HL-60 (cell line): ENCODE results near the gene HOXC13.

Experiments used
- DNase-seq, 2 experiments: peaks; one replicate each; pipeline ENCODE4 v3.0.0-alpha.2; 2010 to 2020; ENCODE audit warnings: low read depth in 1 of 2, low spot score in 1 of 2
- H3K27ac ChIP-seq: fragments of 250-450 bp; sonication (Bioruptor Pico); replicated peaks from 2 replicates; pipeline ENCODE4 v1.5.1; 2020; ENCODE audit warnings: mild to moderate bottlenecking, moderate library complexity
- H3K27me3 ChIP-seq: fragments of 250-450 bp; sonication (Bioruptor Pico); 2 replicates; pipeline ENCODE4 v1.5.1; 2021; ENCODE audit warnings: mild to moderate bottlenecking, moderate library complexity; ENCODE audit not compliant: insufficient read depth, poor library complexity, severe bottlenecking
- H3K4me3 ChIP-seq: replicated peaks from 2 replicates; pipeline ENCODE4 v1.5.1; 2011; ENCODE audit warnings: mild to moderate bottlenecking, control low read depth, low read length; ENCODE audit not compliant: insufficient read depth
- CTCF ChIP-seq: IDR thresholded peaks from one replicate; pipeline ENCODE4 v1.5.1; 2011; ENCODE audit warnings: low read length, control low read depth, inconsistent platforms; ENCODE audit not compliant: insufficient read depth
- GABPA ChIP-seq: IDR thresholded peaks from 2 replicates; pipeline ENCODE4 v1.6.1; 2012; ENCODE audit warnings: low read depth
- POLR2AphosphoS5 ChIP-seq: IDR thresholded peaks from 2 replicates; pipeline ENCODE4 v1.6.1; 2012; ENCODE audit warnings: low read depth
- SPI1 ChIP-seq: IDR thresholded peaks from 2 replicates; pipeline ENCODE4 v1.6.1; 2012; ENCODE audit warnings: low read depth, mild to moderate bottlenecking, borderline replicate concordance
- TF ChIP-seq, protein P1 (sequence below): IDR thresholded peaks from 2 replicates; pipeline ENCODE4 v1.6.1; 2012; ENCODE audit warnings: low read depth; ENCODE audit not compliant: insufficient replicate concordance

HOXC13 gene

GRCh38 chr12:53932915-53933314 lies 5.7 kb upstream of the HOXC13 start:
- Histone ChIP-seq H3K4me3 (no peak overlapping the region), H3K27ac (no peak overlapping the region), H3K27me3 (peaks cover 92% of the 10 kb centered on the region)
- DNase-seq = no peak
- TF ChIP-seq SPI1 (no peak), CTCF (no peak)

DNA sequence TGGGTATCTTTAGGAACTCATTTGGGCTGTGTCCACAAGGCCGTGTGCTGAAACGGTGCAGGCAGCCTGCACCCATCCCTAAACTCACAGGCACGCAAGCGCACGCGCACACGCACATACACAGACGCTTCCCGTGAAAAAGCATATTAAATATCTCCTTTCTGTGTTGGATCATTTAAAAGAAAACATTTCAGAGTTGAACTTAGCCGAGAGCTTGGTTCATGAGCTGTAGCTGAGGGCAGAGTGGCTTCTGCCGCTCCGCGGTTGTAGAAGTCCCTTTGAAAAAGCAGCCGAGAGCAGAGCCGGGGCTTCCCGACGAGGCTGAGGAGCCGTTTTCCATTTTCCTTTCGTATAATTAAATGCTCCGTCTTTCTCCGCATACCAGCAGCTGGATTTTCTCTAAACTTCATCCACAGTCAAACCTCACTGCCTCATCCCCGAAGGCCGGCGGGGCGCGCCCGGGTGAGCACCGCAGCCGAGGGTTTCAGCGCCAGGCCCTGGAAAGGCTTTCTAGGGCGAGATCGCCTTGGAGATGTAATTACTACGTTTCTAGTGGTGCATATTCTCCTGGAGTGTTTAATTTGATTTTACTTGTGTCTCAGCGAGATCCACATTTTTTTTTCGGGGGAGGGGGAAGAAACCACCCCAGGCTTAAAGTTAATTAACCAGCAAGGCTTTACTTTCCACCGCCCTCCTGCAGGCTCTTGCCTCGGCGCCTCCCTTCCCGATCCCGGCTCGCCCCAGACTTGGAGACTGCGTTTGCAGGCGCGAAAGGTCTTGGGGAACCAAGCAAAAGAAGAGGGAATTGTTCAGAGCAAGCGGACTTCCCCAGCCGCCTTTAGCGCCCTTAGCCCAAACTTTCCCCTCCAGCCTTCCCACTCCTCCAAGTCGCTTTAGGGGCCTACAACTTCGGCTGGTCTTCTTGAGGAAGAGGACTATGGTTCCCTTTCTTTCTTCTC lies 3.0 kb upstream of the HOXC13 start:
- H3K27me3 ChIP-seq = peaks cover 88% of the 10 kb centered on the region
- H3K27ac ChIP-seq = no peak overlapping the region
- DNase-seq = no peak

DNA sequence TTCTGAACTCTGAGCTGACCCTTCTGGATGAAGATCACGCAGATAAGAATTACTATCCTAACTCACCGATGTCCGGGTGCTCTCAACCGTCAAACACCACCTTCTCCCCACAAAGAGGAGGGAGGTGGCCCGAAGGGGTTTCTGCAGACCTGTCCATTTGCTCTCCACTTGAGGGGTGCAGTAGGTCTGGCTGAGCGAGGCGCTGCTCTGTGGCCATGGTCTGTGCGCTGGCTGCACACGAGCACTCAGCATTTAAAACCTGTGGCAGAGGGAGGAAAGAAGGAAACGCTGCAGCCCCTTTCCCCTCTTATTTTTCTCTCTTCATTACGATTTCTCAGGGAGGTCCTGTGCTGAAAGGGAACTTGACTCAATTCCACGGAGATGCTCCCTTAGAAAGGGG lies 1.5 kb upstream of the HOXC13 start:
- no peak for TF ChIP-seq GABPA
- TF ChIP-seq, protein P1, sequence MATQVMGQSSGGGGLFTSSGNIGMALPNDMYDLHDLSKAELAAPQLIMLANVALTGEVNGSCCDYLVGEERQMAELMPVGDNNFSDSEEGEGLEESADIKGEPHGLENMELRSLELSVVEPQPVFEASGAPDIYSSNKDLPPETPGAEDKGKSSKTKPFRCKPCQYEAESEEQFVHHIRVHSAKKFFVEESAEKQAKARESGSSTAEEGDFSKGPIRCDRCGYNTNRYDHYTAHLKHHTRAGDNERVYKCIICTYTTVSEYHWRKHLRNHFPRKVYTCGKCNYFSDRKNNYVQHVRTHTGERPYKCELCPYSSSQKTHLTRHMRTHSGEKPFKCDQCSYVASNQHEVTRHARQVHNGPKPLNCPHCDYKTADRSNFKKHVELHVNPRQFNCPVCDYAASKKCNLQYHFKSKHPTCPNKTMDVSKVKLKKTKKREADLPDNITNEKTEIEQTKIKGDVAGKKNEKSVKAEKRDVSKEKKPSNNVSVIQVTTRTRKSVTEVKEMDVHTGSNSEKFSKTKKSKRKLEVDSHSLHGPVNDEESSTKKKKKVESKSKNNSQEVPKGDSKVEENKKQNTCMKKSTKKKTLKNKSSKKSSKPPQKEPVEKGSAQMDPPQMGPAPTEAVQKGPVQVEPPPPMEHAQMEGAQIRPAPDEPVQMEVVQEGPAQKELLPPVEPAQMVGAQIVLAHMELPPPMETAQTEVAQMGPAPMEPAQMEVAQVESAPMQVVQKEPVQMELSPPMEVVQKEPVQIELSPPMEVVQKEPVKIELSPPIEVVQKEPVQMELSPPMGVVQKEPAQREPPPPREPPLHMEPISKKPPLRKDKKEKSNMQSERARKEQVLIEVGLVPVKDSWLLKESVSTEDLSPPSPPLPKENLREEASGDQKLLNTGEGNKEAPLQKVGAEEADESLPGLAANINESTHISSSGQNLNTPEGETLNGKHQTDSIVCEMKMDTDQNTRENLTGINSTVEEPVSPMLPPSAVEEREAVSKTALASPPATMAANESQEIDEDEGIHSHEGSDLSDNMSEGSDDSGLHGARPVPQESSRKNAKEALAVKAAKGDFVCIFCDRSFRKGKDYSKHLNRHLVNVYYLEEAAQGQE = no peak
- no peak for TF ChIP-seq SPI1
- no peak for TF ChIP-seq POLR2AphosphoS5
- no peak for TF ChIP-seq CTCF
- no peak for DNase-seq
- H3K27ac ChIP-seq = no peak overlapping the region
- H3K4me3 ChIP-seq = no peak overlapping the region
- peaks cover 82% of the 10 kb centered on the region for H3K27me3 ChIP-seq

More for the DNA sequence above, 3.0 kb upstream of the HOXC13 start:
- no peak overlapping the region for H3K4me3 ChIP-seq
- TF ChIP-seq CTCF (no peak), GABPA (no peak), SPI1 (no peak), POLR2AphosphoS5 (no peak)
- TF ChIP-seq, protein P1 = no peak
